Sigmoid colon (tissue), 4 donors: ENCODE results near the gene TPSD1.
"Not testable (repeated sequence)": the region's sequence is repeated elsewhere in the genome, so short reads cannot be mapped to it uniquely, and the experiment has no call there.

Experiments
- CTCF ChIP-seq, 4 experiments: fragments of 450-650 bp in 3 of 4; fragments of 200-600 bp in 1 of 4; IDR thresholded peaks; one replicate each; pipeline ENCODE4 v1.5.1; 2016 to 2019; ENCODE audit warnings: antibody characterized with exemption in 4 of 4, mild to moderate bottlenecking in 3 of 4, moderate library complexity in 2 of 4
- EP300 ChIP-seq, 4 donors: sonication (generic); formaldehyde crosslinking; IDR thresholded peaks; one replicate each; pipeline ENCODE4 v1.6.1; 2017; ENCODE audit warnings: antibody characterized with exemption in 4 of 4
- POLR2A ChIP-seq, 2 donors: fragments of 450-650 bp; IDR thresholded peaks; one replicate each; pipeline ENCODE4 v1.6.1; 2016; ENCODE audit warnings: antibody characterized with exemption in 2 of 2, mild to moderate bottlenecking in 2 of 2, moderate library complexity in 2 of 2
- POLR2AphosphoS5 ChIP-seq, 4 donors: sonication (generic); formaldehyde crosslinking; IDR thresholded peaks; one replicate each; pipeline ENCODE4 v1.6.1; 2017; ENCODE audit warnings: antibody characterized with exemption in 4 of 4

DNA sequence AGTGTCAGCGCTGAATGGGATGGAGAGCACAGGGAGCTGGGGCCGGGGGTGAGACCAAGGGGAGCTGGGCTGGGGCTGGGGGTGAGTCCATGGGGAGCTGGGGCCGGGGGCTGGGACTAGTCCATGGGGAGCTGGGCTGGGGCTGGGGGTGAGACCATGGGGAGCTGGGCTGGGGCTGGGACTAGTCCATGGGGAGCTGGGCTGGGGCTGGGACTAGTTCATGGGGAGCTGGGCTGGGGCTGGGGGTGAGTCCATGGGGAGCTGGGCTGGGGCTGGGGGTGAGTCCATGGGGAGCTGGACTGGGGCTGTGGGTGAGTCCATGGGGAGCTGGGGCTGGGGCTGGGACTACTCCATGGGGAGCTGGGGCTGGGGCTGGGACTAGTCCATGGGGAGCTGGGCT lies 1.0 kb upstream of the TPSD1 start:
- not testable (repeated sequence) for TF ChIP-seq CTCF, POLR2A, POLR2AphosphoS5, EP300 (IDR thresholded peaks at IDR 0.05)
